ENCODE data around the gene PRR35. TPM values are rescaled to one million over a fixed set of nuclear protein-coding genes. Genes with fewer than 3 reads are reported as not detected.
A peak's percentile ranks its signal among the peaks of the same experiment; 100 is the strongest.

The PRR35 gene
- total RNA-seq, 1 donor from 2014 or later = not detected

- intact Hi-C loops (cut with DNase I) = no loop called here
- DNase-seq (no peak), ATAC-seq (ENCODE audit: poor library complexity) (no peak)
Observed at GRCh38 chr16:559021-559380, 1.2 kb upstream of the PRR35 start.

- intact Hi-C loops (cut with DNase I) = no loop called here
- ATAC-seq (ENCODE audit: poor library complexity) (no peak), DNase-seq (no peak)
Observed at GRCh38 chr16:559411-560203, 587 bp upstream of the PRR35 start.

GRCh38 chr16:560701-561412, 663 bp downstream of the PRR35 start:
- intact Hi-C loops (cut with DNase I) = no loop called here
- DNase-seq = no peak
- ATAC-seq (ENCODE audit: poor library complexity) = no peak

GRCh38 chr16:561413-561794, 1.2 kb downstream of the PRR35 start:
- DNase-seq = no peak

GRCh38 chr16:561957-562938, 2.1 kb downstream of the PRR35 start:
- intact Hi-C loops (cut with DNase I) = no loop called here
- DNase-seq (no peak), ATAC-seq (ENCODE audit: poor library complexity) (no peak)

More at GRCh38 chr16:561413-561794, 1.2 kb downstream of the PRR35 start:
- intact Hi-C loops (cut with DNase I) = no loop called here
- ATAC-seq (ENCODE audit: poor library complexity) = no peak

GRCh38 chr16:563072-563644, 3.0 kb downstream of the PRR35 start:
- DNase-seq (no peak), ATAC-seq (ENCODE audit: poor library complexity) (no peak)
- intact Hi-C loops (cut with DNase I) = no loop called here

GRCh38 chr16:564690-565418, 4.7 kb downstream of the PRR35 start:
- DNase-seq = no peak
- intact Hi-C loops (cut with DNase I) = no loop called here
- no peak for ATAC-seq (ENCODE audit: poor library complexity)

GRCh38 chr16:565419-566330, 5.5 kb downstream of the PRR35 start:
- intact Hi-C loops (cut with DNase I) = no loop called here

GRCh38 chr16:566475-567372, 6.5 kb downstream of the PRR35 start, which contains the start of gene NHLRC4:
NHLRC4 (plus strand) TSS chr16:567005; CDS start chr16:568048, 1,043 bp downstream.
- intact Hi-C loops (cut with DNase I) = no loop called here
- peak; percentile 87 for DNase-seq
- peak; percentile 68 for ATAC-seq (ENCODE audit: poor library complexity)

More at GRCh38 chr16:565419-566330, 5.5 kb downstream of the PRR35 start:
- no peak for ATAC-seq (ENCODE audit: poor library complexity)
- DNase-seq = no peak

- intact Hi-C loops (cut with DNase I) = no loop called here
- no peak for ATAC-seq (ENCODE audit: poor library complexity)
- no peak for DNase-seq
Observed at GRCh38 chr16:567373-568256, 7.4 kb downstream of the PRR35 start.

GRCh38 chr16:568401-569258, 8.4 kb downstream of the PRR35 start:
- intact Hi-C loops (cut with DNase I) = no loop called here
- ATAC-seq (ENCODE audit: poor library complexity) (no peak), DNase-seq (no peak)

- ATAC-seq (ENCODE audit: poor library complexity) = peak; percentile 66
- intact Hi-C loops (cut with DNase I) = no loop called here
- peak; percentile 83 for DNase-seq
Observed at GRCh38 chr16:569445-570254, 9.5 kb downstream of the PRR35 start, which contains the start of gene PIGQ. PIGQ (plus strand) TSS chr16:569968; CDS start chr16:574075, 4,107 bp downstream.

- ATAC-seq (ENCODE audit: poor library complexity) (no peak), DNase-seq (no peak)
- intact Hi-C loops (cut with DNase I) = no loop called here
Observed at GRCh38 chr16:572865-573650, 12.9 kb downstream of the PRR35 start.

All from Right ventricle myocardium superior (tissue), 1 donor.